IPS-18c (cell line): ENCODE measurements around the gene GALNT17.

Experiments used
- H3K4me3 ChIP-seq: 2 replicates; pipeline ENCODE4 v1.7.0; 2013; ENCODE audit warnings: low read depth, mild to moderate bottlenecking, low read length, moderate library complexity; ENCODE audit not compliant: insufficient read depth
- H3K9me3 ChIP-seq: one replicate; pipeline ENCODE4 v1.6.1; 2013; ENCODE audit warnings: mild to moderate bottlenecking, low read length, moderate library complexity; ENCODE audit not compliant: control insufficient read depth, insufficient read depth

GALNT17 gene

GRCh38 chr7:71429083-71429482, 297.1 kb downstream of the GALNT17 start:
- Histone ChIP-seq H3K4me3 (no peak overlapping the region), H3K9me3 (no peaks in the 10 kb centered on the region)

- Histone ChIP-seq H3K9me3 (no peaks in the 10 kb centered on the region), H3K4me3 (no peak overlapping the region)
Measured at GRCh38 chr7:71430246-71430645, 298.3 kb downstream of the GALNT17 start.

GRCh38 chr7:71439321-71439720, 307.4 kb downstream of the GALNT17 start:
- no peak overlapping the region for H3K4me3 ChIP-seq
- peaks cover 5% of the 10 kb centered on the region for H3K9me3 ChIP-seq

- no peak overlapping the region; the same call in 1 of the 2 replicates for H3K4me3 ChIP-seq
- no peaks in the 10 kb centered on the region for H3K9me3 ChIP-seq
Measured at GRCh38 chr7:71442492-71443190, 310.7 kb downstream of the GALNT17 start.

- H3K4me3 ChIP-seq: no peak overlapping the region
- no peaks in the 10 kb centered on the region for H3K9me3 ChIP-seq
Measured at GRCh38 chr7:71443191-71443530, 311.2 kb downstream of the GALNT17 start.

- no peaks in the 10 kb centered on the region for H3K9me3 ChIP-seq
- no peak overlapping the region for H3K4me3 ChIP-seq
Measured at GRCh38 chr7:71444130-71444529, 312.2 kb downstream of the GALNT17 start.

GRCh38 chr7:71453630-71454029, 321.7 kb downstream of the GALNT17 start:
- no peak overlapping the region for H3K4me3 ChIP-seq
- H3K9me3 ChIP-seq: no peaks in the 10 kb centered on the region

GRCh38 chr7:71454981-71455380, 323.0 kb downstream of the GALNT17 start:
- Histone ChIP-seq H3K4me3 (no peak overlapping the region), H3K9me3 (no peaks in the 10 kb centered on the region)

GRCh38 chr7:71457021-71457420, 325.1 kb downstream of the GALNT17 start:
- H3K9me3 ChIP-seq: no peaks in the 10 kb centered on the region
- H3K4me3 ChIP-seq: no peak overlapping the region

GRCh38 chr7:71457846-71458590, 326.1 kb downstream of the GALNT17 start:
- H3K9me3 ChIP-seq: no peaks in the 10 kb centered on the region
- H3K4me3 ChIP-seq: no peak overlapping the region

GRCh38 chr7:71459132-71459531, 327.2 kb downstream of the GALNT17 start:
- H3K4me3 ChIP-seq: no peak overlapping the region
- H3K9me3 ChIP-seq: no peaks in the 10 kb centered on the region

GRCh38 chr7:71461572-71461971, 329.6 kb downstream of the GALNT17 start:
- Histone ChIP-seq H3K9me3 (no peaks in the 10 kb centered on the region), H3K4me3 (no peak overlapping the region)

GRCh38 chr7:71465741-71466189, 333.8 kb downstream of the GALNT17 start:
- Histone ChIP-seq H3K9me3 (no peaks in the 10 kb centered on the region), H3K4me3 (no peak overlapping the region)

- Histone ChIP-seq H3K4me3 (no peak overlapping the region), H3K9me3 (no peaks in the 10 kb centered on the region)
Measured at GRCh38 chr7:71466448-71467145, 334.7 kb downstream of the GALNT17 start.

- peaks cover 3% of the 10 kb centered on the region for H3K9me3 ChIP-seq
Measured at GRCh38 chr7:71470326-71470725, 338.4 kb downstream of the GALNT17 start.

GRCh38 chr7:71470830-71471229, 338.9 kb downstream of the GALNT17 start:
- peaks cover 3% of the 10 kb centered on the region for H3K9me3 ChIP-seq
- no peak overlapping the region for H3K4me3 ChIP-seq

More at GRCh38 chr7:71470326-71470725, 338.4 kb downstream of the GALNT17 start:
- H3K4me3 ChIP-seq: no peak overlapping the region

- Histone ChIP-seq H3K4me3 (no peak overlapping the region), H3K9me3 (peaks cover 3% of the 10 kb centered on the region)
Measured at GRCh38 chr7:71472962-71473361, 341.0 kb downstream of the GALNT17 start.
